Neuronal stem cell (in vitro differentiated cells): ENCODE results near the gene TMUB2.
A peak's percentile ranks its signal among the peaks of the same experiment; 100 is the strongest.
"Not testable (repeated sequence)": the region's sequence is repeated elsewhere in the genome, so short reads cannot be mapped to it uniquely, and the experiment has no call there.

Experiments
- DNase-seq: peaks from one replicate; pipeline ENCODE4 v3.0.0-alpha.2; 2013; ENCODE audit warnings: low spot score
- H2AFZ ChIP-seq: one replicate; pipeline ENCODE4 v1.6.1; 2013; ENCODE audit warnings: mild to moderate bottlenecking, low read length, inconsistent platforms
- H2AK5ac ChIP-seq: 2 replicates; pipeline ENCODE4 v1.6.1; 2013; ENCODE audit warnings: low read depth, mild to moderate bottlenecking, inconsistent platforms, low read length, moderate library complexity, mixed read lengths
- H2BK120ac ChIP-seq: 2 replicates; pipeline ENCODE4 v1.6.1; 2013; ENCODE audit warnings: low read depth, mild to moderate bottlenecking, inconsistent platforms, low read length, moderate library complexity, mixed read lengths
- H2BK12ac ChIP-seq: one replicate; pipeline ENCODE4 v1.6.1; 2013; ENCODE audit warnings: low read length, inconsistent platforms
- H2BK15ac ChIP-seq: 2 replicates; pipeline ENCODE4 v1.6.1; 2013; ENCODE audit warnings: mild to moderate bottlenecking, low read length, inconsistent platforms, mixed read lengths
- H2BK5ac ChIP-seq: one replicate; pipeline ENCODE4 v1.6.1; 2013; ENCODE audit warnings: inconsistent platforms, mild to moderate bottlenecking, low read length, moderate library complexity
- H3K14ac ChIP-seq: one replicate; pipeline ENCODE4 v1.6.1; 2013; ENCODE audit warnings: low read length, inconsistent platforms
- H3K18ac ChIP-seq: 2 replicates; pipeline ENCODE4 v1.6.1; 2013; ENCODE audit warnings: low read length, inconsistent platforms
- H3K23ac ChIP-seq: 2 replicates; pipeline ENCODE4 v1.6.1; 2013; ENCODE audit warnings: low read depth, mild to moderate bottlenecking, mixed read lengths, low read length, inconsistent platforms; ENCODE audit not compliant: poor library complexity
- H3K27ac ChIP-seq: replicated peaks from 3 replicates; pipeline ENCODE4 v1.5.1; 2013; ENCODE audit warnings: low read length, inconsistent platforms
- H3K27me3 ChIP-seq, 3 experiments: 2 replicates each; pipeline ENCODE4 v1.6.1; 2013; ENCODE audit warnings: low read length in 3 of 3, mild to moderate bottlenecking in 2 of 3, inconsistent platforms in 1 of 3, low read depth in 1 of 3, mixed read lengths in 1 of 3, moderate library complexity in 1 of 3; ENCODE audit not compliant: control insufficient read depth in 3 of 3, insufficient read depth in 3 of 3
- H3K36me3 ChIP-seq, 2 donors: replicated peaks in 1 of 2; 2 replicates each; pipeline ENCODE4 v1.6.1; 2013; ENCODE audit warnings: low read length in 2 of 2; ENCODE audit not compliant: control insufficient read depth in 2 of 2, insufficient read depth in 2 of 2
- H3K4ac ChIP-seq: 2 replicates; pipeline ENCODE4 v1.6.1; 2013; ENCODE audit warnings: inconsistent platforms, mild to moderate bottlenecking, low read length, moderate library complexity
- H3K4me1 ChIP-seq, 2 donors: 1 replicate in 1 of 2; 2 replicates in 1 of 2; pipeline ENCODE4 v1.6.1; 2013; ENCODE audit warnings: low read length in 2 of 2, low read depth in 1 of 2; ENCODE audit not compliant: control insufficient read depth in 2 of 2, insufficient read depth in 1 of 2
- H3K4me2 ChIP-seq: one replicate; pipeline ENCODE4 v1.6.1; 2013; ENCODE audit warnings: mild to moderate bottlenecking, low read length, inconsistent platforms; ENCODE audit not compliant: insufficient read depth, poor library complexity, severe bottlenecking
- H3K4me3 ChIP-seq, 2 donors: 2 replicates each; pipeline ENCODE4 v1.5.1; 2013; ENCODE audit warnings: low read length in 2 of 2, mild to moderate bottlenecking in 2 of 2, inconsistent platforms in 1 of 2, moderate library complexity in 1 of 2
- H3K79me1 ChIP-seq: one replicate; pipeline ENCODE4 v1.6.1; 2013; ENCODE audit warnings: low read depth, mild to moderate bottlenecking, inconsistent platforms, low read length, moderate library complexity
- H3K9ac ChIP-seq: one replicate; pipeline ENCODE4 v1.6.1; 2013; ENCODE audit warnings: mild to moderate bottlenecking, low read depth, low read length, inconsistent platforms; ENCODE audit not compliant: poor library complexity
- H3K9me3 ChIP-seq, 2 donors: replicated peaks in 1 of 2; 2 replicates each; pipeline versions ENCODE3 to v1.6.1; 2013; ENCODE audit warnings: low read length in 2 of 2, mild to moderate bottlenecking in 2 of 2, inconsistent platforms in 1 of 2, low read depth in 1 of 2, mixed read lengths in 1 of 2, moderate library complexity in 1 of 2; ENCODE audit not compliant: control insufficient read depth in 2 of 2, insufficient read depth in 1 of 2
- H4K8ac ChIP-seq: one replicate; pipeline ENCODE4 v1.6.1; 2013; ENCODE audit warnings: low read depth, mild to moderate bottlenecking, inconsistent platforms, low read length, moderate library complexity
- H4K91ac ChIP-seq: one replicate; pipeline ENCODE4 v1.6.1; 2013; ENCODE audit warnings: low read length, low read depth, mild to moderate bottlenecking, inconsistent platforms; ENCODE audit not compliant: poor library complexity
- WGBS, 2 donors: extraction: QIAGEN DNeasy Blood & Tissue Kit; methylation state at CpG; one replicate each; pipeline ENCODE4 v1.1.7; 2013; ENCODE audit warnings: missing lambda C conversion rate in 2 of 2, mixed read lengths in 1 of 2; ENCODE audit not compliant: insufficient read length in 2 of 2, insufficient replicate concordance in 1 of 2; ENCODE audit errors: extremely low coverage in 2 of 2; 5-methylcytosine and 5-hydroxymethylcytosine counted together

The TMUB2 gene

GRCh38 chr17:44144966-44145739, 41.6 kb upstream of the TMUB2 start:
- Histone ChIP-seq H3K4me1 (peaks cover 0 to 7% of the 10 kb centered on the region in 2 donors), H3K9ac (no peak overlapping the region), H3K27ac (no peak overlapping the region), H3K27me3 (no peaks in the 10 kb centered on the region), H3K36me3 (peaks cover 30 to 52% of the 10 kb centered on the region in 2 donors), H2AK5ac (no peak overlapping the region), H3K4ac (no peak overlapping the region), H4K91ac (no peak overlapping the region), H3K18ac (no peak overlapping the region), H2BK5ac (no peak overlapping the region), H2BK15ac (no peak overlapping the region), H2BK120ac (no peak overlapping the region), H3K4me2 (no peak overlapping the region), H3K79me1 (peaks cover 6% of the 10 kb centered on the region), H3K9me3 (no peaks in the 10 kb centered on the region), H2AFZ (no peak overlapping the region), H4K8ac (no peak overlapping the region), H2BK12ac (no peak overlapping the region), H3K4me3 (no peak overlapping the region), H3K14ac (no peak overlapping the region), H3K23ac (no peak overlapping the region)
- no CpG with 5 or more reads among the region's 7 CpGs for WGBS, 2 donors
- no peak for DNase-seq

- no peak overlapping the region for H2AK5ac ChIP-seq
- no peak for DNase-seq
- no peak overlapping the region for H2BK15ac ChIP-seq
- no peak overlapping the region for H3K4me3 ChIP-seq
- no peak overlapping the region for H4K91ac ChIP-seq
- H3K4ac ChIP-seq: no peak overlapping the region
- no peak overlapping the region for H4K8ac ChIP-seq
- peaks cover 6% of the 10 kb centered on the region for H3K79me1 ChIP-seq
- H3K27me3 ChIP-seq: no peaks in the 10 kb centered on the region
- H3K18ac ChIP-seq: no peak overlapping the region
- no peak overlapping the region for H2BK120ac ChIP-seq
- WGBS, 2 donors: no CpG with 5 or more reads among the region's 2 CpGs
- no peak overlapping the region for H2BK5ac ChIP-seq
- H3K36me3 ChIP-seq: peaks cover 34 to 63% of the 10 kb centered on the region in 2 donors
- H2AFZ ChIP-seq: no peak overlapping the region
- no peak overlapping the region for H3K4me2 ChIP-seq
- no peak overlapping the region for H2BK12ac ChIP-seq
- H3K9ac ChIP-seq: no peak overlapping the region
- H3K4me1 ChIP-seq: peaks cover 0 to 5% of the 10 kb centered on the region in 2 donors
- no peak overlapping the region for H3K23ac ChIP-seq
- H3K27ac ChIP-seq: no peak overlapping the region
- no peak overlapping the region for H3K14ac ChIP-seq
- no peaks in the 10 kb centered on the region for H3K9me3 ChIP-seq
Observed at GRCh38 chr17:44146375-44147346, 40.1 kb upstream of the TMUB2 start.

- WGBS, 2 donors: no CpG with 5 or more reads among the region's 4 CpGs
- Histone ChIP-seq H3K9ac (peak overlapping the region; percentile 66), H2BK5ac (no peak overlapping the region), H3K23ac (peak overlapping the region; percentile 61), H4K91ac (no peak overlapping the region), H4K8ac (no peak overlapping the region), H2AFZ (no peak overlapping the region), H3K9me3 (no peaks in the 10 kb centered on the region), H2BK15ac (no peak overlapping the region), H2BK120ac (no peak overlapping the region), H3K18ac (no peak overlapping the region), H3K27me3 (no peaks in the 10 kb centered on the region), H3K14ac (no peak overlapping the region), H3K4ac (no peak overlapping the region), H2BK12ac (no peak overlapping the region), H3K4me1 (peaks cover 0 to 5% of the 10 kb centered on the region in 2 donors), H3K4me2 (no peak overlapping the region), H3K4me3 (no peak overlapping the region), H3K36me3 (peaks cover 39 to 72% of the 10 kb centered on the region in 2 donors), H2AK5ac (no peak overlapping the region), H3K27ac (no peak overlapping the region), H3K79me1 (peaks cover 6% of the 10 kb centered on the region)
- no peak for DNase-seq
Observed at GRCh38 chr17:44147812-44148211, 39.0 kb upstream of the TMUB2 start.

GRCh38 chr17:44149066-44149465, 37.7 kb upstream of the TMUB2 start:
- H2AFZ ChIP-seq, H3K79me1 ChIP-seq, H3K4ac ChIP-seq, H3K9me3 ChIP-seq, H3K4me2 ChIP-seq, H3K9ac ChIP-seq, H4K8ac ChIP-seq, H2BK12ac ChIP-seq, H2BK15ac ChIP-seq, H4K91ac ChIP-seq, H2BK120ac ChIP-seq, H2AK5ac ChIP-seq, H3K14ac ChIP-seq, H3K18ac ChIP-seq, H2BK5ac ChIP-seq, H3K4me1 ChIP-seq, H3K4me3 ChIP-seq, H3K23ac ChIP-seq, H3K27ac ChIP-seq, H3K27me3 ChIP-seq, DNase-seq: not testable (repeated sequence)
- peaks cover 41 to 82% of the 10 kb centered on the region in 2 donors for H3K36me3 ChIP-seq
- WGBS, 2 donors: no CpG with 5 or more reads among the region's 3 CpGs
